HG02623 (cell line): Measurements from ENCODE around the gene SEMA5B.

Experiments
- ATAC-seq: cut with Tn5 transposase; IDR thresholded peaks from one replicate; pipeline ENCODE4 v1.9.1; 2021; ENCODE audit warnings: moderate library complexity; ENCODE audit not compliant: unreplicated experiment

Gene SEMA5B

GRCh38 chr3:122947196-122947595 lies 80.4 kb downstream of the SEMA5B start:
- no peak for ATAC-seq

GRCh38 chr3:122946185-122946584 lies 81.4 kb downstream of the SEMA5B start:
- no peak for ATAC-seq

- ATAC-seq = no peak
These were observed 82.3 kb downstream of the SEMA5B start for GRCh38 chr3:122945230-122945629.

GRCh38 chr3:122944671-122945161 lies 82.8 kb downstream of the SEMA5B start:
- no peak for ATAC-seq

GRCh38 chr3:122943828-122944190 lies 83.8 kb downstream of the SEMA5B start:
- no peak for ATAC-seq

GRCh38 chr3:122942937-122943827 lies 84.4 kb downstream of the SEMA5B start:
- no peak for ATAC-seq

- no peak for ATAC-seq
These were observed 85.3 kb downstream of the SEMA5B start for GRCh38 chr3:122942239-122942638.

GRCh38 chr3:122941228-122942206 lies 86.0 kb downstream of the SEMA5B start:
- ATAC-seq = no peak

- ATAC-seq = no peak
These were observed 86.9 kb downstream of the SEMA5B start for GRCh38 chr3:122940628-122941086.

GRCh38 chr3:122938783-122939425 lies 88.7 kb downstream of the SEMA5B start:
- ATAC-seq = no peak

GRCh38 chr3:122937745-122938144 lies 89.8 kb downstream of the SEMA5B start:
- ATAC-seq = no peak

GRCh38 chr3:122936986-122937385 lies 90.6 kb downstream of the SEMA5B start:
- ATAC-seq = no peak

- no peak for ATAC-seq
These were observed 91.2 kb downstream of the SEMA5B start for GRCh38 chr3:122936335-122936734.

- ATAC-seq = no peak
These were observed 93.3 kb downstream of the SEMA5B start for GRCh38 chr3:122934251-122934650.

- no peak for ATAC-seq
These were observed 95.2 kb downstream of the SEMA5B start for GRCh38 chr3:122932251-122932967.

GRCh38 chr3:122931636-122932035 lies 95.9 kb downstream of the SEMA5B start:
- ATAC-seq = no peak

- ATAC-seq = no peak
These were observed 97.2 kb downstream of the SEMA5B start for GRCh38 chr3:122930063-122930997.

GRCh38 chr3:122929188-122930062 lies 98.1 kb downstream of the SEMA5B start:
- no peak for ATAC-seq
